ENCODE measurements around the gene ZCCHC14. TPM values are rescaled to one million over a fixed set of nuclear protein-coding genes. Genes with fewer than 3 reads are reported as not detected.
A peak's percentile ranks its signal among the peaks of the same experiment; 100 is the strongest.

ZCCHC14 gene
- total RNA-seq, 2 donors from 2014 or later, result 5.6 to 17.9 TPM

- DNase-seq (ENCODE audit: low spot score in 2 of 2) (no peak), ATAC-seq (no peak)
- Mint-ChIP-seq H3K27ac (peak overlapping the region in 1 of 2 donors; percentile 74), H3K9me3 (no peaks in the 10 kb centered on the region), H3K36me3 (peaks cover 5% of the 10 kb centered on the region in 2 donors)
Measured at GRCh38 chr16:87458424-87458915, 34.4 kb downstream of the ZCCHC14 start.

- H3K9me3 Mint-ChIP-seq, result no peaks in the 10 kb centered on the region
- peaks cover 5 to 12% of the 10 kb centered on the region in 2 donors for H3K36me3 Mint-ChIP-seq
- ATAC-seq (peak; percentile 71 to 82), DNase-seq (ENCODE audit: low spot score in 2 of 2) (peak in 1 of 2 donors; percentile 25)
- peak overlapping the region; percentile 16 to 74 for H3K27ac Mint-ChIP-seq
Measured at GRCh38 chr16:87457709-87458423, 35.0 kb downstream of the ZCCHC14 start.

- H3K9me3 Mint-ChIP-seq, result no peaks in the 10 kb centered on the region
- peaks cover 5 to 14% of the 10 kb centered on the region in 2 donors for H3K36me3 Mint-ChIP-seq
- peak; percentile 54 to 59 for ATAC-seq
- DNase-seq (ENCODE audit: low spot score in 2 of 2), result no peak
- H3K27ac Mint-ChIP-seq, result peak overlapping the region; percentile 16 to 74
Measured at GRCh38 chr16:87457061-87457611, 35.7 kb downstream of the ZCCHC14 start.

GRCh38 chr16:87454391-87454790, 38.4 kb downstream of the ZCCHC14 start:
- Mint-ChIP-seq H3K27ac (no peak overlapping the region), H3K36me3 (peaks cover 7 to 16% of the 10 kb centered on the region in 2 donors), H3K9me3 (no peaks in the 10 kb centered on the region)
- DNase-seq (ENCODE audit: low spot score in 2 of 2), result no peak
- no peak for ATAC-seq

GRCh38 chr16:87453326-87453725, 39.5 kb downstream of the ZCCHC14 start:
- H3K27ac Mint-ChIP-seq, result peak overlapping the region in 1 of 2 donors; percentile 32
- peaks cover 18 to 21% of the 10 kb centered on the region in 2 donors for H3K36me3 Mint-ChIP-seq
- DNase-seq (ENCODE audit: low spot score in 2 of 2) (no peak), ATAC-seq (no peak)
- no peaks in the 10 kb centered on the region for H3K9me3 Mint-ChIP-seq

- Mint-ChIP-seq H3K36me3 (peaks cover 24 to 27% of the 10 kb centered on the region in 2 donors), H3K9me3 (no peaks in the 10 kb centered on the region), H3K27ac (peak overlapping the region in 1 of 2 donors; percentile 12)
- no peak for ATAC-seq
- DNase-seq (ENCODE audit: low spot score in 2 of 2), result no peak
Measured at GRCh38 chr16:87451563-87452210, 41.1 kb downstream of the ZCCHC14 start.

- no peak for DNase-seq (ENCODE audit: low spot score in 2 of 2)
- ATAC-seq, result no peak
- Mint-ChIP-seq H3K9me3 (peaks cover 0 to 3% of the 10 kb centered on the region in 2 donors), H3K27ac (peak overlapping the region in 1 of 2 donors; percentile 90), H3K36me3 (peaks cover 36 to 42% of the 10 kb centered on the region in 2 donors)
Measured at GRCh38 chr16:87448866-87449265, 44.0 kb downstream of the ZCCHC14 start.

GRCh38 chr16:87447323-87447722, 45.5 kb downstream of the ZCCHC14 start:
- no peak overlapping the region for H3K27ac Mint-ChIP-seq
- peaks cover 0 to 3% of the 10 kb centered on the region in 2 donors for H3K9me3 Mint-ChIP-seq
- no peak for DNase-seq (ENCODE audit: low spot score in 2 of 2)
- no peak for ATAC-seq
- peaks cover 26 to 50% of the 10 kb centered on the region in 2 donors for H3K36me3 Mint-ChIP-seq

GRCh38 chr16:87446479-87446878, 46.3 kb downstream of the ZCCHC14 start:
- Mint-ChIP-seq H3K9me3 (peaks cover 0 to 3% of the 10 kb centered on the region in 2 donors), H3K36me3 (peaks cover 22 to 56% of the 10 kb centered on the region in 2 donors), H3K27ac (no peak overlapping the region)
- no peak for DNase-seq (ENCODE audit: low spot score in 2 of 2)
- ATAC-seq, result no peak

- Mint-ChIP-seq H3K27ac (no peak overlapping the region), H3K9me3 (peaks cover 0 to 3% of the 10 kb centered on the region in 2 donors), H3K36me3 (peaks cover 22 to 60% of the 10 kb centered on the region in 2 donors)
- no peak for ATAC-seq
- DNase-seq (ENCODE audit: low spot score in 2 of 2), result no peak
Measured at GRCh38 chr16:87445486-87445885, 47.3 kb downstream of the ZCCHC14 start.

- H3K9me3 Mint-ChIP-seq, result peaks cover 0 to 3% of the 10 kb centered on the region in 2 donors
- DNase-seq (ENCODE audit: low spot score in 2 of 2), result no peak
- no peak for ATAC-seq
- H3K27ac Mint-ChIP-seq, result no peak overlapping the region
- H3K36me3 Mint-ChIP-seq, result peaks cover 22 to 54% of the 10 kb centered on the region in 2 donors
Measured at GRCh38 chr16:87443964-87444363, 48.9 kb downstream of the ZCCHC14 start.

- Mint-ChIP-seq H3K9me3 (peaks cover 0 to 3% of the 10 kb centered on the region in 2 donors), H3K27ac (peak overlapping the region in 1 of 2 donors; percentile 26), H3K36me3 (peaks cover 14 to 45% of the 10 kb centered on the region in 2 donors)
- no peak for ATAC-seq
- no peak for DNase-seq (ENCODE audit: low spot score in 2 of 2)
Measured at GRCh38 chr16:87443016-87443415, 49.8 kb downstream of the ZCCHC14 start.

- ATAC-seq, result peak in 1 of 2 donors; percentile 58
- Mint-ChIP-seq H3K27ac (peak overlapping the region in 1 of 2 donors; percentile 26), H3K9me3 (peaks cover 0 to 3% of the 10 kb centered on the region in 2 donors), H3K36me3 (peaks cover 11 to 41% of the 10 kb centered on the region in 2 donors)
- no peak for DNase-seq (ENCODE audit: low spot score in 2 of 2)
Measured at GRCh38 chr16:87442581-87442966, 50.2 kb downstream of the ZCCHC14 start.

- H3K36me3 Mint-ChIP-seq, result peaks cover 11 to 40% of the 10 kb centered on the region in 2 donors
- peaks cover 0 to 3% of the 10 kb centered on the region in 2 donors for H3K9me3 Mint-ChIP-seq
- DNase-seq (ENCODE audit: low spot score in 2 of 2) (no peak), ATAC-seq (peak in 1 of 2 donors; percentile 77)
- peak overlapping the region in 1 of 2 donors; percentile 45 for H3K27ac Mint-ChIP-seq
Measured at GRCh38 chr16:87441886-87442580, 50.8 kb downstream of the ZCCHC14 start.

- DNase-seq (ENCODE audit: low spot score in 2 of 2) (no peak), ATAC-seq (no peak)
- Mint-ChIP-seq H3K9me3 (peaks cover 0 to 3% of the 10 kb centered on the region in 2 donors), H3K27ac (no peak overlapping the region), H3K36me3 (peaks cover 6 to 29% of the 10 kb centered on the region in 2 donors)
Measured at GRCh38 chr16:87439926-87440325, 52.9 kb downstream of the ZCCHC14 start.

- Mint-ChIP-seq H3K36me3 (peaks cover 0 to 17% of the 10 kb centered on the region in 2 donors), H3K9me3 (no peaks in the 10 kb centered on the region), H3K27ac (no peak overlapping the region)
- no peak for DNase-seq (ENCODE audit: low spot score in 2 of 2)
- ATAC-seq, result no peak
Measured at GRCh38 chr16:87438611-87438985, 54.2 kb downstream of the ZCCHC14 start.

Measured in activated naive CD4-positive, alpha-beta T cell treated with anti-CD3 and anti-CD28 coated beads, Interleukin-2, amount 50 U/mL, for 72 hours (primary cell).